ENCODE measurements around the gene SYNM.
A peak's percentile ranks its signal among the peaks of the same experiment; 100 is the strongest.

Gene SYNM

DNA sequence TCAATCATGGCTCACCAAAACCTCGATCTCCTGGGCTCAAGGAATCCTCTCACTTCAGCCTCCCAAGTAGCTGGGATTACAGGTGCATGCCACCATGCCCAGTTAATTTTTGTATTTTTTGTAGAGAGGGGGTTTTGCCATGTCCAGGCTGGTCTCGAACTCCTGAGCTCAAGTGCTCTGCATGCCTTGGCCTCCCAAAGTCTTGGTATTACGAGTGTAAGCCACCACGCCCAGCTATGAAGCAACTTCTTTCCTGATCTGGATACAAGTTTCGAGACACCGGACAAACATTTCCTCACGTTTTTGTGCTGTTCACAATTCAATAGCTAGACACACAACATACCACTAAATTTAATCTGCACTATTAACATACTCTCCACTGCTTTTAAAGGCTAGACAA is 3.4 kb upstream of the SYNM start:
- no peak overlapping the region for H3K4me3 ChIP-seq (ENCODE audit: control insufficient read depth, low read depth, low read length)
- TF ChIP-seq, protein P1, sequence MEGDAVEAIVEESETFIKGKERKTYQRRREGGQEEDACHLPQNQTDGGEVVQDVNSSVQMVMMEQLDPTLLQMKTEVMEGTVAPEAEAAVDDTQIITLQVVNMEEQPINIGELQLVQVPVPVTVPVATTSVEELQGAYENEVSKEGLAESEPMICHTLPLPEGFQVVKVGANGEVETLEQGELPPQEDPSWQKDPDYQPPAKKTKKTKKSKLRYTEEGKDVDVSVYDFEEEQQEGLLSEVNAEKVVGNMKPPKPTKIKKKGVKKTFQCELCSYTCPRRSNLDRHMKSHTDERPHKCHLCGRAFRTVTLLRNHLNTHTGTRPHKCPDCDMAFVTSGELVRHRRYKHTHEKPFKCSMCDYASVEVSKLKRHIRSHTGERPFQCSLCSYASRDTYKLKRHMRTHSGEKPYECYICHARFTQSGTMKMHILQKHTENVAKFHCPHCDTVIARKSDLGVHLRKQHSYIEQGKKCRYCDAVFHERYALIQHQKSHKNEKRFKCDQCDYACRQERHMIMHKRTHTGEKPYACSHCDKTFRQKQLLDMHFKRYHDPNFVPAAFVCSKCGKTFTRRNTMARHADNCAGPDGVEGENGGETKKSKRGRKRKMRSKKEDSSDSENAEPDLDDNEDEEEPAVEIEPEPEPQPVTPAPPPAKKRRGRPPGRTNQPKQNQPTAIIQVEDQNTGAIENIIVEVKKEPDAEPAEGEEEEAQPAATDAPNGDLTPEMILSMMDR (IDR thresholded peaks at IDR 0.05; ENCODE audit: control insufficient read depth, insufficient read depth, low read depth, low read length, missing control alignments): no peak
- DNase-seq (ENCODE audit: low read depth): no peak

DNA sequence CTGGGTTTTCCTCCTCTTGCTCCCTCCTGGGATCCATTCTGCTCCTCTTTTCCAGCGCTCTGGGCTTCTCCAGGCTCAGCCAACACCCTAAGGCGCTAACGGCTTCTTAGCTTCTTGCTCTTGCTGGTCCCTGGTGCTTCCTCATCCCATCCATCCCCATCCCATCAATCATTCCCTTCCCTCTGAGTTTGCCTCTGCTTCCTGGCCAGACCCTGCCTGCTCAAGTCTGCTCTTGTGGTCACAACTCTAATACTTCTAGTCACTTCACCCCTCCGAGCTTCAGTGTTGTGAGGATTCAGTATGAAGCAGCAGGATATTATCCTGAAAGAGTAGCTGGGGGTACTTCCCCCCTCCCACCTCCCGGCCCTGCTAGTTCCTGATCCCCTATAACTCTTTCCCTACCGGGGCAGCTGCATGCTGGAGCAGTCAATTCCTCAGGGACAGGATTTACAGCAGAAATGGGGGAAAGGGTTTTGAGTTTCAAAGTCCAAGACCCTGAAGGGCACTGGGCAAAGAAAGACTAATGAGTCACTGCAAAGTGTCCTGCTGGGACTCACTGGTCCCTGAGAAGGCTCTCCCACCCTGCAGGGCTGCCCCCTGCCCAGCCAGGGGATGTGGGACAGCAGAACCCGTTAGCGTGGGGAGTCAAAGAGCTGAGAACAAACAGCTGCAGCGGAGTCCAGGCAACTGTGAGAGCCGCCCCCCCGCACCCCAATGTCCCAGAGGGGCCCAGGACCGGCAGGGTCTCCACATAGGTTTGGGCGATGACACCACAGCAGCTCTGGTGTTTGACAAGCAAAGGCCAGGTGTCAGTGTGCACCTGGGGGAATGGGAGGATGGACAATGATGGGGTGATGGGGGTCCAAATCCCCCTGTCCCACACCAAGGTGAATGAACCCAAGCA is 2.3 kb upstream of the SYNM start:
- TF ChIP-seq, protein P1 (IDR thresholded peaks at IDR 0.05; ENCODE audit: control insufficient read depth, insufficient read depth, low read depth, low read length, missing control alignments): no peak
- DNase-seq (ENCODE audit: low read depth): no peak
- H3K4me3 ChIP-seq (ENCODE audit: control insufficient read depth, low read depth, low read length): no peak overlapping the region

DNA sequence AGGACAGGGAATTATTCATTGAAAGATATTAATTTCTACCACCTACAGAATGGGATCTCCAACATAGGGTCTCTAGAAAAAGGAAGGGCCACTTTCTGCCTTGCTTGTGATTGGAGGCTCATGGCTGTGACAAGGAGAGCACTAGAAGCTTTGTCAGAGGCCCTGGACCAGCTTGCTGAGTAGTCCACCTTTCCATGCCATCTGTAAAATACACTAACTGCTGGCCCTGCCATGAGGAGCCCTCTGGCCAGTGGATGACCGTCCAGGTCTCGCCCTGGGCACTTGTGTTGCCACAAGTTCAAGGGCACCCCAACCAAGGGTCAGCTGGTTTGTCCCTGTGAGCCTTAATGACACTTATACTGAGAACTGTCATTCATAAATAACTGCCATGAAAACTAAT is 1.6 kb upstream of the SYNM start:
- no peak overlapping the region for H3K4me3 ChIP-seq (ENCODE audit: control insufficient read depth, low read depth, low read length)
- TF ChIP-seq, protein P1 (IDR thresholded peaks at IDR 0.05; ENCODE audit: control insufficient read depth, insufficient read depth, low read depth, low read length, missing control alignments): no peak
- no peak for DNase-seq (ENCODE audit: low read depth)

DNA sequence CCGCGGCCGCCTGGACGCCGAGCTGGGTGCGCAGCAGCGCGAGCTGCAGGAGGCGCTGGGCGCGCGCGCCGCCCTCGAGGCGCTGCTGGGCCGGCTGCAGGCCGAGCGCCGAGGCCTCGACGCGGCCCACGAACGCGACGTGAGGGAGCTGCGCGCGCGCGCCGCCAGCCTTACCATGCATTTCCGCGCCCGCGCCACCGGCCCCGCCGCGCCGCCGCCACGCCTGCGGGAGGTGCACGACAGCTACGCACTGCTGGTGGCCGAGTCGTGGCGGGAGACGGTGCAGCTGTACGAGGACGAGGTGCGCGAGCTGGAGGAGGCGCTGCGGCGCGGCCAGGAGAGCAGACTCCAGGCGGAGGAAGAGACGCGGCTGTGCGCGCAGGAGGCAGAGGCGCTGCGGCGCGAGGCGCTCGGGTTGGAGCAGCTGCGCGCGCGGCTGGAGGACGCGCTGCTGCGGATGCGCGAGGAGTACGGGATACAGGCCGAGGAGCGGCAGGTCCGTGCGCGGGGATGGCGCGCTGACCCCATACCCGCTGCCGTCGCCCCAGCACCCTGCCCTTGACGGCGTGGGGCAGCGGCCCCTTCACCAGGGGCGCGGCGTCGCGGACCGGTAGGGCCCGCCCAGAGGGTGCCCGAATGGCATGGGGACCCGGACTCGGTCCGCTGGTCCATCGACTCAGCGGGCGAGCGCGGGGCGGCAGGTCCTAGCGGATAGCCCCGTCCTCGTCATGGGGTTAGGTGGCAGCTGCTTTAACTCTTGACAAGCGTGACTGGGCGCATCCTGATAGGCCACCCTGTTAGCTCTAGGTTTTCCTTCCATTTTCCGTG is 848 bp downstream of the SYNM start:
- DNase-seq (ENCODE audit: low read depth): no peak
- peak overlapping the region; percentile 50 for H3K4me3 ChIP-seq (ENCODE audit: control insufficient read depth, low read depth, low read length)
- TF ChIP-seq, protein P1 (IDR thresholded peaks at IDR 0.05; ENCODE audit: control insufficient read depth, insufficient read depth, low read depth, low read length, missing control alignments): no peak

DNA sequence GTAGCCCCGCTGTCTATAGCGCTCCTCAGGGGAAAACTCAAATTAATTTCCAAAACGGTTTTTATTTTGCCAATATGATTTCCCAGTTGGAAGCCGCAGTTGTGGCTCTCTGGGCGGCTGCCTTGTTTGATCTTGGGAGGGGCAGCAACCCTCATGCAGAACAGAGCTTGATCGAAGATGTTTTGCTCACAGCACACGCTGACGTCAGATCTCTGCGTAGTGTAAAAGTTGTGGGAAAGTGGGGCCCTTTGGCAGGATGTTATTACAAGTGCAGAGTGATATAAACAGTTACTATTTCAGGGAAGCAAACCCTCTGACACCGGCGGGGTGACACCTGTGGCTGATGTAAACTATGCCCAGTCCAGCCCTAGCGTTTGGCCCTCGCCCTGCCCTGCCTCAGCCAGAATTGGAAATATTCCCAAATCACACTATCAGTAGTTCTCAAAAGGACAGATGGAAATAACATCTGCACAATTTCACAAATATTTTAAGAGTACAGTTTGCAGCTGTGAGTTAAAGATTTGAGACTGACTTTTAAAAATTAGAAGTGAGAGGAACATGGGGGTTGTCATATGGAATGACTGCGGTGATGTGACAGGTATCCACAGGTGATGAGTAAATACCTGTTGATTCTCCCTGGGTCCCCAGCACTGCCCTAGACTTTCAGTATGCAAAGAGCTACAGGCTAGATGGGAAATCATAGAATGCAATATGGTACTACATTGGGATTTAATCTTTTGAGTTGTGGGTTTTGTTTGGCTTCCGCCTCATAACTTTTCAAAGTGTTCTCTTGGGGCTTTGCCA is 1.7 kb downstream of the SYNM start:
- no peak for DNase-seq (ENCODE audit: low read depth)
- TF ChIP-seq, protein P1 (IDR thresholded peaks at IDR 0.05; ENCODE audit: control insufficient read depth, insufficient read depth, low read depth, low read length, missing control alignments): no peak
- peak overlapping the region; percentile 43; the same call in 1 of the 2 replicates for H3K4me3 ChIP-seq (ENCODE audit: control insufficient read depth, low read depth, low read length)

DNA sequence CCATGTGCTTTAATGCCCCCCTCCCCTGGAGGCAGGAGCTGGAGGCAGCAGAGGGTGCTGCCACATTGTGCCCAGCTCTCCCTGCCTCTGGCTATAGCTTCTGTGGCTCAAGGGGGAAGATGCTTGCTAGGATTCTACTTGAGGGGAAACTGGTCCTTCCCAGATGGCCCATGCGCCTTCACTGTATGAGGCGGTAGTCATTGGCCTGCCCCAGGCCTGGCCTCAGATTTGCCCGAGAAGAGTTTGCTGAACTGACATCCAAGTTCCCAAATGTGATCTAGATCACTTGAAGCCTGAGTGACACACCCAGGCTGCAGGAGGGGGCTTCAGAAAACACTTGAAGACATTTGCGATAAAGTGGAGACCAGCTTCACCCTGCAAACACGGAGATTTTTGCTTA is 4.1 kb downstream of the SYNM start:
- DNase-seq (ENCODE audit: low read depth): no peak
- no peak overlapping the region for H3K4me3 ChIP-seq (ENCODE audit: control insufficient read depth, low read depth, low read length)
- TF ChIP-seq, protein P1 (IDR thresholded peaks at IDR 0.05; ENCODE audit: control insufficient read depth, insufficient read depth, low read depth, low read length, missing control alignments): no peak
